H9 (cell line): Measurements from ENCODE around the gene KCNH5. TPM values are rescaled to one million over a fixed set of nuclear protein-coding genes. Genes with fewer than 3 reads are reported as not detected.

Experiments
- DNase-seq: peaks from one replicate; pipeline ENCODE4 v3.0.0-alpha.2; 2017
- H2AFZ ChIP-seq: one replicate; pipeline ENCODE4 v1.6.1; 2013; ENCODE audit warnings: mild to moderate bottlenecking, low read length, control low read depth, moderate library complexity
- H2AK5ac ChIP-seq: 2 replicates; pipeline ENCODE4 v1.6.1; 2013; ENCODE audit warnings: low read length, control low read depth, mixed read lengths; ENCODE audit not compliant: insufficient read length
- H2BK120ac ChIP-seq: one replicate; pipeline ENCODE4 v1.6.1; 2013; ENCODE audit warnings: low read depth, mild to moderate bottlenecking, low read length, control low read depth, inconsistent platforms; ENCODE audit not compliant: poor library complexity, severe bottlenecking
- H2BK12ac ChIP-seq: 2 replicates; pipeline ENCODE4 v1.6.1; 2013; ENCODE audit warnings: low read length, control low read depth, mixed read lengths, low read depth; ENCODE audit not compliant: insufficient read length
- H2BK15ac ChIP-seq: 2 replicates; pipeline ENCODE4 v1.6.1; 2013; ENCODE audit warnings: low read depth, low read length, control low read depth
- H2BK20ac ChIP-seq: one replicate; pipeline ENCODE4 v1.6.1; 2013; ENCODE audit warnings: low read depth, mild to moderate bottlenecking, low read length, control low read depth, inconsistent platforms; ENCODE audit not compliant: poor library complexity, severe bottlenecking
- H2BK5ac ChIP-seq: 2 replicates; pipeline ENCODE4 v1.6.1; 2013; ENCODE audit warnings: low read length, control low read depth, mixed read lengths; ENCODE audit not compliant: insufficient read length
- H3K14ac ChIP-seq: 2 replicates; pipeline ENCODE4 v1.6.1; 2013; ENCODE audit warnings: low read length, control low read depth; ENCODE audit not compliant: insufficient read depth
- H3K18ac ChIP-seq: 2 replicates; pipeline ENCODE4 v1.6.1; 2013; ENCODE audit warnings: low read depth, mild to moderate bottlenecking, mixed read lengths, low read length, control low read depth; ENCODE audit not compliant: insufficient read length
- H3K23ac ChIP-seq: 2 replicates; pipeline ENCODE4 v1.6.1; 2013; ENCODE audit warnings: low read length, control low read depth, mixed read lengths, low read depth; ENCODE audit not compliant: insufficient read length
- H3K23me2 ChIP-seq: 2 replicates; pipeline ENCODE4 v1.6.1; 2013; ENCODE audit warnings: low read depth, mild to moderate bottlenecking, mixed read lengths, low read length, control low read depth; ENCODE audit not compliant: insufficient read length, poor library complexity, severe bottlenecking
- H3K27ac ChIP-seq: 2 replicates; pipeline ENCODE4 v1.5.1; 2013; ENCODE audit warnings: low read length, control low read depth, mixed read lengths, low read depth; ENCODE audit not compliant: insufficient read length
- H3K27me3 ChIP-seq: 2 replicates; pipeline ENCODE4 v1.6.1; 2013; ENCODE audit warnings: low read length, control low read depth, inconsistent platforms; ENCODE audit not compliant: insufficient read depth
- H3K4ac ChIP-seq: 2 replicates; pipeline ENCODE4 v1.6.1; 2013; ENCODE audit warnings: low read depth, mild to moderate bottlenecking, control low read depth, inconsistent platforms, low read length, moderate library complexity
- H3K4me1 ChIP-seq: 2 replicates; pipeline ENCODE4 v1.6.1; 2013; ENCODE audit warnings: low read length, control low read depth, inconsistent platforms; ENCODE audit not compliant: insufficient read depth
- H3K4me2 ChIP-seq: 2 replicates; pipeline ENCODE4 v1.6.1; 2013; ENCODE audit warnings: low read length, control low read depth, mixed read lengths; ENCODE audit not compliant: insufficient read length, insufficient read depth
- H3K56ac ChIP-seq: 2 replicates; pipeline ENCODE4 v1.6.1; 2013; ENCODE audit warnings: low read depth, mild to moderate bottlenecking, mixed read lengths, low read length, control low read depth; ENCODE audit not compliant: insufficient read length
- H3K79me1 ChIP-seq: 2 replicates; pipeline ENCODE4 v1.6.1; 2013; ENCODE audit warnings: low read depth, mild to moderate bottlenecking, moderate library complexity, low read length, control low read depth, inconsistent platforms; ENCODE audit not compliant: insufficient read depth, poor library complexity, severe bottlenecking
- H3K79me2 ChIP-seq: 2 replicates; pipeline ENCODE4 v1.6.1; 2013; ENCODE audit warnings: low read length, control low read depth, inconsistent platforms; ENCODE audit not compliant: insufficient read depth
- H3K9ac ChIP-seq: 2 replicates; pipeline ENCODE4 v1.6.1; 2013; ENCODE audit warnings: low read length, control low read depth, mixed read lengths; ENCODE audit not compliant: insufficient read length; ENCODE audit errors: extremely low read depth
- H3K9me3 ChIP-seq: one replicate; pipeline ENCODE4 v1.6.1; 2013; ENCODE audit warnings: low read depth, low read length, inconsistent platforms; ENCODE audit not compliant: control insufficient read depth
- H3T11ph ChIP-seq: one replicate; pipeline ENCODE4 v1.6.1; 2013; ENCODE audit warnings: mild to moderate bottlenecking, low read length, control low read depth, inconsistent platforms
- H4K20me1 ChIP-seq: one replicate; pipeline ENCODE4 v1.6.1; 2013; ENCODE audit not compliant: control insufficient read depth, insufficient read length, insufficient read depth
- H4K5ac ChIP-seq: 2 replicates; pipeline ENCODE4 v1.6.1; 2013; ENCODE audit warnings: low read depth, mild to moderate bottlenecking, mixed read lengths, low read length, control low read depth; ENCODE audit not compliant: insufficient read length
- H4K8ac ChIP-seq: replicated peaks from 2 replicates; pipeline ENCODE4 v1.6.1; 2013; ENCODE audit warnings: low read length, control low read depth, mixed read lengths, low read depth; ENCODE audit not compliant: insufficient read length
- H4K91ac ChIP-seq: 2 replicates; pipeline ENCODE4 v1.6.1; 2013; ENCODE audit warnings: low read depth, mild to moderate bottlenecking, moderate library complexity, mixed read lengths, low read length, control low read depth; ENCODE audit not compliant: insufficient read length
- H3K27ac Mint-ChIP-seq, 3 experiments: 2 replicates in 2 of 3; 3 replicates in 1 of 3; pipeline ENCODE4 v1.8.0; 2020 to 2021; ENCODE audit warnings: mixed read lengths in 3 of 3, mild to moderate bottlenecking in 1 of 3, moderate library complexity in 1 of 3
- H3K27me3 Mint-ChIP-seq: 2 replicates; pipeline ENCODE4 v1.8.0; 2021; ENCODE audit warnings: low read depth, mild to moderate bottlenecking, moderate library complexity, mixed read lengths
- H3K36me3 Mint-ChIP-seq, 3 experiments: 2 replicates in 2 of 3; 3 replicates in 1 of 3; pipeline ENCODE4 v1.8.0; 2020 to 2021; ENCODE audit warnings: low read depth in 3 of 3, mixed read lengths in 3 of 3; ENCODE audit not compliant: insufficient read depth in 1 of 3
- H3K4me1 Mint-ChIP-seq, 2 experiments: 2 replicates each; pipeline ENCODE4 v1.8.0; 2020; ENCODE audit warnings: mixed read lengths in 2 of 2
- H3K4me3 Mint-ChIP-seq, 2 experiments: 2 replicates in 1 of 2; 3 replicates in 1 of 2; pipeline ENCODE4 v1.8.0; 2020 to 2021; ENCODE audit warnings: mild to moderate bottlenecking in 2 of 2, mixed read lengths in 2 of 2, moderate library complexity in 1 of 2
- H3K9me3 Mint-ChIP-seq, 2 experiments: 2 replicates in 1 of 2; 3 replicates in 1 of 2; pipeline ENCODE4 v1.8.0; 2020; ENCODE audit warnings: mild to moderate bottlenecking in 2 of 2, mixed read lengths in 2 of 2, moderate library complexity in 1 of 2
- WGBS: extraction: QIAGEN DNeasy Blood & Tissue Kit; methylation state at CpG from one replicate; pipeline ENCODE4 v1.1.7; 2013; ENCODE audit warnings: missing lambda C conversion rate, low lambda C conversion rate, mixed read lengths; ENCODE audit not compliant: insufficient read length; ENCODE audit errors: extremely low coverage; 5-methylcytosine and 5-hydroxymethylcytosine counted together
- total RNA-seq: library from RNA; stranded (reverse); gene quantifications from 2 replicates; pipeline ENCODE4 v1.2.1, GENCODE V29; 2021
- TF ChIP-seq, protein P1 (sequence below): fragments of 200-600 bp; sonication (generic); conservative IDR thresholded peaks from 3 replicates; pipeline ENCODE4 v1.8.0; 2021; ENCODE audit warnings: antibody characterized with exemption, mild to moderate bottlenecking

The KCNH5 gene
- total RNA-seq, 1 experiment from 2014 or later = 0.42 TPM

DNA sequence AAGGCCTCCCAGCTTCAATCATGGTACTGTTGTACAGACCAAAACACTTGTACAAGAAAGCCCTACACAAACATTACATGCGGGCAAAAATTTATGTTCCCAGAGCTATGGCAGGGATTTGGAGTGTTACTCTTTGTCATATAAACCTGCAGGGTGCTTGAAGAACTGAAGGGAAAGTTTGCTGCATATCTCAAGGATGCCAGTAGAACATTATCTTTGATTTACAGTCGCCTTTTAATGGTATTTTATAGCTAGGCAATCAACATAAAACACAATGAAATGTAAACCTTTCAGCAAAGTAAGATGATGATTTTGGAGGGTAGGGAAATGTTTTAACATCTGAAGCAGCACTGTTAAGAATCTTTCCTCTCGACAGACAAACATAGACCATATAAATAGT is 305.6 kb downstream of the KCNH5 start:
- H2BK15ac ChIP-seq = no peak overlapping the region
- no peak overlapping the region for H2BK12ac ChIP-seq
- H3K9me3 ChIP-seq = peaks cover 5% of the 10 kb centered on the region
- DNase-seq = no peak
- Mint-ChIP-seq H3K4me1 (peaks cover 18 to 25% of the 10 kb centered on the region in 2 experiments), H3K36me3 (peaks cover 7 to 18% (median 9%) of the 10 kb centered on the region in 3 experiments; a peak in 6 of 7 replicates), H3K9me3 (peaks cover 12 to 13% of the 10 kb centered on the region in 2 experiments), H3K27me3 (no peaks in the 10 kb centered on the region; the same call in 1 of the 2 replicates), H3K4me3 (no peak overlapping the region), H3K27ac (no peak overlapping the region)
- no peaks in the 10 kb centered on the region for H3K23me2 ChIP-seq
- no peak overlapping the region for H3K9ac ChIP-seq
- no peak overlapping the region for H3K23ac ChIP-seq
- H4K91ac ChIP-seq = no peak overlapping the region
- no peak overlapping the region for H2AK5ac ChIP-seq
- H3T11ph ChIP-seq = no peak overlapping the region
- H4K5ac ChIP-seq = no peak overlapping the region
- H3K4ac ChIP-seq = no peak overlapping the region
- no peak overlapping the region for H3K4me2 ChIP-seq
- peaks cover 2% of the 10 kb centered on the region; the same call in 1 of the 2 replicates for H3K4me1 ChIP-seq
- no peaks in the 10 kb centered on the region for H4K20me1 ChIP-seq
- H2AFZ ChIP-seq = no peak overlapping the region
- no peaks in the 10 kb centered on the region for H3K79me1 ChIP-seq
- H3K56ac ChIP-seq = no peak overlapping the region
- no peak overlapping the region for H2BK20ac ChIP-seq
- no peak overlapping the region for H4K8ac ChIP-seq
- TF ChIP-seq, protein P1, sequence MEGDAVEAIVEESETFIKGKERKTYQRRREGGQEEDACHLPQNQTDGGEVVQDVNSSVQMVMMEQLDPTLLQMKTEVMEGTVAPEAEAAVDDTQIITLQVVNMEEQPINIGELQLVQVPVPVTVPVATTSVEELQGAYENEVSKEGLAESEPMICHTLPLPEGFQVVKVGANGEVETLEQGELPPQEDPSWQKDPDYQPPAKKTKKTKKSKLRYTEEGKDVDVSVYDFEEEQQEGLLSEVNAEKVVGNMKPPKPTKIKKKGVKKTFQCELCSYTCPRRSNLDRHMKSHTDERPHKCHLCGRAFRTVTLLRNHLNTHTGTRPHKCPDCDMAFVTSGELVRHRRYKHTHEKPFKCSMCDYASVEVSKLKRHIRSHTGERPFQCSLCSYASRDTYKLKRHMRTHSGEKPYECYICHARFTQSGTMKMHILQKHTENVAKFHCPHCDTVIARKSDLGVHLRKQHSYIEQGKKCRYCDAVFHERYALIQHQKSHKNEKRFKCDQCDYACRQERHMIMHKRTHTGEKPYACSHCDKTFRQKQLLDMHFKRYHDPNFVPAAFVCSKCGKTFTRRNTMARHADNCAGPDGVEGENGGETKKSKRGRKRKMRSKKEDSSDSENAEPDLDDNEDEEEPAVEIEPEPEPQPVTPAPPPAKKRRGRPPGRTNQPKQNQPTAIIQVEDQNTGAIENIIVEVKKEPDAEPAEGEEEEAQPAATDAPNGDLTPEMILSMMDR = no peak
- no CpG with 5 or more reads among the region's 3 CpGs for WGBS
- no peak overlapping the region for H2BK5ac ChIP-seq
- H3K27ac ChIP-seq = no peak overlapping the region
- H3K79me2 ChIP-seq = no peaks in the 10 kb centered on the region
- H3K27me3 ChIP-seq = no peaks in the 10 kb centered on the region
- H3K14ac ChIP-seq = no peak overlapping the region
- H2BK120ac ChIP-seq = no peak overlapping the region
- H3K18ac ChIP-seq = no peak overlapping the region
